T1000 (cell line): ENCODE measurements around the gene ZNF471.

Experiments used
- DNase-seq: peaks from one replicate; lab custom pipeline; 2025; ENCODE audit warnings: mixed read lengths; lab: John Stamatoyannopoulos, UW

ZNF471 gene

DNA sequence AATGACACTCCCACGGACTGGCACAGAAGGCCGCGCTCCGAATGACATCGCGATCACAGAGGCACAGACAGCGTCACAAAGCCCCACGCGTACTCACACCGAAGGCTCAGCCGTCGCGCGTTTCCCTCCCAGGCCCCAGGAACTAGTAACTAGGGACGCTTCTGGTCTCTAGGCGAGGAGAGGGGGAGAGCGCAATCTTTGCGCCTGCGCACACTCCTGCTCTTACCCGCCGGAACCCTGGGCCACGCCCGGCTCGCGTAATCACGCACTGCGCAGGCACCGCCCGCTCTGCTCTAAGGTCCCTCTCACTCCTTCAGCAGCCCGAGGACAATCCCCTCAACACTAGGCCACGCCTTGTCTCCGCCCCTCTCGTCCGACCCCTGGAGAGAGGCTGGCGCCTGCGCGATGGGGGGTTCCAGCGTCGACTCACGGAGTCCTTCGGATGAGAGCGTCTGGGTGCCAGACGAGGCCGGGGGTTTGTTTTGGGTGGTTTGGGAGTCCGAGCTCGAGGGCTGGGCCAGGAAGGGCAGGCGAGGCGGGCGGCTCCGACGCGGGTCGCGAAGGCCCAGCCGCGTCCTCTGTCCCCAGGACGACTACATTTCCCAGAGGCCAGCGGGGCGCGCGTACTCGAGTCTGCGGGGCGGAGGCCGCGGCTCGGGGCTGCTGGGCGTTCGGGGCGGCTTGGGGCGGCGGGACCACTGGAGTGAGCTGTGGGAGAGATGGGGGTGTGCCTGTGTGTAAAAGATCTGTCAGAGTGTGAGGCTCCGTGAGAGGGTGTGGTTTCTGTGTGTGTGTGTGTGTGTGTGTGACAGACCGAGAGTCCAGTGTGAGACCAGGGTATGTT lies at the start of gene ZNF471:
Gene ZNF471, plus strand, starts transcription at position 410 of the 844 bp plus-strand sequence. CDS start 3,717 bp downstream, outside the sequence.
- DNase-seq = peak; percentile 98

DNA sequence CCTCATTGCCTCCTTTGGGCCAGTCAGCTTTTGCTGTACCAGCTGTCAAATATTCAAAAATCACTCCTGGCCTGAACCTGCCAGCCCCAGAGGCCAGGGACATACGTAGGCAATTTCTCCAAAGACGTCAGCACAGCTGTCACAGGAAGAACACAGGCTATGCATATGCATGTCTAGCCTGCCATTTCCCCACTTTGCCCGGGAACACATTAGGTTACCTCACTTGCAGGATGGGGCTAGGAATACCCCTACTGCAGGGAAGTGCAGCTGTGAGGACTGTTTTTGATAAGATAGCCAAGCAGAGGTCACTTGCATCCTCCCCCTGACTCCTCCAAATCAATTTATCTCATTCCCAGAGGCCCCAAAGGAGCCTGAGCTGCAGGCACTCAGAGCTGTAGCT lies 33.3 kb upstream of the ZNF471 start:
- DNase-seq = no peak

GRCh38 chr19:56476093-56476492 lies 31.6 kb upstream of the ZNF471 start:
- no peak for DNase-seq

GRCh38 chr19:56476651-56477428 lies 30.8 kb upstream of the ZNF471 start, which contains the start of gene ZNF667:
Gene ZNF667, minus strand, starts transcription at chr19:56477345. Its CDS starts 14,975 bp downstream, at chr19:56462370.
- peak; percentile 48 for DNase-seq

DNA sequence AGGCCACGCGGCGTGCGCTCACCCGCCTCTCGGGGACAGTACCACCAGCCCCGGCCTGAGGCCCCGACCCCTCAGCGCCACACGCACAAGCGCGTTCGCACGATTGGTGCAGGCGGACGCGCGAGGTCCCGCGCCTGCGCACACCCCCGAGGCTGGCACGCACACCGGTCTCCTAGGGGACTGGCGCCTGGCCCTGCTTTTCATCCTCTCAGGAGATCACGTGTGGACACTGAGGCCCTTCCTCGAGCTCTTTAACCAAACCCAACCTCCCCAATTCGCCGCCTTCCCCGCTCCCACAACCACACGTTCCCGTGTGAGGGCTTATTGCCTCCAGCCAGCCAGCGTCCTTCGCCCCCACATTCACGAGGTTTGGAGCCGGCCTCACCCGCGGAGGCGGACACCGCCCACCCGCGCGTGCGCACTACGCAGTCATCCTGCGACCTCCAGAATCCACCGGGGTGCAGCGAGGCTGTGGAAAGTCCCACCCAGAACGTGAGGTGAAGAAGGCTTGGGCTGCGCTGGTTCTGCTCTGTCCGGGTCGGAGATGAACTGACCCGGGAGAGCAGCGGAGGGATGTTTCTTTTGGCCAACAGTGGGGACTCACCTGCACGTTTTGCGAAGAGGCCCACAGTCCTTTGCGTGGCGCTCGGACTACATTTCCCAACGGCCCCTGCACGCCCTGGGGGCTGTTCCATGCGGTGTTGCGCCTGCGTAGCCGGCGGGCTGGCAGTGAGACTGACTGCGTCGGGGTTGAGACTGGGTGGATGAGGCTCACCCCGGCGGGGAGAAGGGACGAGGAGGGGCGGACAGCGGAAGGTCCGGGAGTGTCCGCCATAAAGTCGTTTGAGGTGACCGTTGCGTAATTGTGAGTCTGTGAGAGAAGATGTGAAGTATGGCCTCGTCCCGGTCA lies 30.0 kb upstream of the ZNF471 start:
- DNase-seq = peak; percentile 94

GRCh38 chr19:56491399-56491798 lies 16.3 kb upstream of the ZNF471 start:
- no peak for DNase-seq

DNA sequence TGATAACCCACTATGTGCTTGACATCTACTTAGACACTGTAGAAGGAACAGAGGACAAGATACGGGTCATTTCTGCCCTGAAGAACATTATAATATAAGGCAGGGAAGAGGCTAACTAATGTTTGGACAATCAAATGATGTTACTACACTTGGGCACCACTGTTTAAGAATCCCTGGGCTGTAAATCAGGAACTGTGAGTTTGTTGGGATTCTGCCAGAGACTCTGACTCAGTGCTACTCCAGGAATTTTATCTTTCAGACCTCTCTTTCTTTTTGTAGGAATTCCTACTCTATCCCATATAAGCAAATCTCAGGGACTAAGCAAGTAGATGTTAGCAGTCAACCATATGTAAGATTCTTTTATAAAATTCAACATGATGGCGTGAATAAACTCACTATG lies 3.1 kb upstream of the ZNF471 start:
- DNase-seq = no peak

- DNase-seq = no peak
Observed at GRCh38 chr19:56508290-56508778, 679 bp downstream of the ZNF471 start.

DNA sequence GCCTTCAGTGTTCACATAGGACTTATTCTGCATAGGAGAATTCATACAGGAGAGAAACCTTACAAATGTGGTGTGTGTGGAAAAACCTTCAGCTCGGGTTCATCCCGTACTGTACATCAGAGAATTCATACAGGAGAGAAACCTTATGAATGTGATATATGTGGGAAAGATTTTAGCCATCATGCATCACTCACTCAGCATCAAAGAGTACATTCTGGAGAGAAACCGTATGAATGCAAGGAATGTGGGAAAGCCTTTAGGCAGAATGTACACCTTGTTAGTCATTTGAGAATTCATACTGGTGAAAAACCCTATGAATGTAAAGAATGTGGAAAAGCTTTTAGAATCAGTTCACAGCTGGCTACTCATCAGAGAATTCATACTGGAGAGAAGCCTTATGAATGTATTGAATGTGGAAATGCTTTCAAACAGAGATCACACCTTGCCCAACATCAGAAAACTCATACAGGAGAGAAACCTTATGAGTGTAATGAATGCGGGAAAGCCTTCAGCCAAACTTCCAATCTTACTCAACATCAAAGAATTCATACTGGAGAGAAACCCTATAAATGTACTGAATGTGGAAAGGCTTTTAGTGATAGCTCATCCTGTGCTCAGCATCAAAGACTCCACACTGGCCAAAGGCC lies 17.7 kb downstream of the ZNF471 start:
- DNase-seq = no peak

GRCh38 chr19:56537442-56537841 lies 29.8 kb downstream of the ZNF471 start:
- DNase-seq = no peak

GRCh38 chr19:56538254-56538760 lies 30.7 kb downstream of the ZNF471 start:
- DNase-seq = peak; percentile 95

DNA sequence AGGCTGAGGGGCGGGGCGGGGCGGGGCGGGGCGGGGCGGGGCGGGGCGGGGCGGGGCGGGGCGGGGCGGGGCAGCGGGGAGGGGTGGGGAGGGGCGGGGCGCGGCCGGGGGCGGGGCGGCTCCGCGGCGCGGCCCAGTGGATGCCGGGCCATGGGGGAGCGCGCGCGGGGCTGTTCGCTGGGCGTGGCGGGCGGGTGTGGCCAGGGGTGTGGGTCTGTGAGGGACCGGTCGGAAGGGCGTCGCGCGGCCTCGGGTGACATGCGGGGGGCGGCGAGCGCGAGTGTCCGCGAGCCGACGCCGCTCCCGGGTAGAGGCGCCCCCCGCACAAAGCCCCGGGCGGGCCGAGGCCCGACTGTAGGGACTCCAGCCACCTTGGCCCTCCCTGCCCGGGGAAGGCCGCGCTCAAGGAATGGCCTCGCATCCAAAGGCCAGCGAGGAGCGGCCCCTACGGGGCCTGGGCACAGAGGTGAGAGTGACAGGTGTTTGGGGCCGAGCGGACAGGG lies 31.2 kb downstream of the ZNF471 start, which contains the start of gene ZFP28:
Gene ZFP28, plus strand, starts transcription at position 188 of the 503 bp plus-strand sequence. Its CDS starts 71 bp downstream, at position 259.
- no peak for DNase-seq

DNA sequence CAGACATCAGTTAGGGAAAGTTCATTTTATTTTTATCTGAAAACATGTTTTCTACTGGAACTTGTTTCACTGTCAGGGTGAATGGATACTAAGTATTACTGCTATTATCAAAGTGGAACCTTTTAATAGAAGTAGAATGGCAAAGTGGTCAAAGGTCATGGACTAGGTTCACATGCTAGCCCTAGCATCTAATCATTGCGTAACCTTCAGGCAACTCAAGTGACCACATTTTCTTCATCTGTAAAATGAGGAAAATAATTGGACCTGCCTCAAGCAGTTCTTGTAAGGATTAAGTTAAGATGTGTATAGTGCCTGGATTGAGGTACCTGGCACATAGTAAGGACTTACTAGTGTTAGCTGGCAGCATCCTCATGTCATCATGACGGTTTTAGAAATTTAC lies 36.1 kb downstream of the ZNF471 start:
- no peak for DNase-seq

DNA sequence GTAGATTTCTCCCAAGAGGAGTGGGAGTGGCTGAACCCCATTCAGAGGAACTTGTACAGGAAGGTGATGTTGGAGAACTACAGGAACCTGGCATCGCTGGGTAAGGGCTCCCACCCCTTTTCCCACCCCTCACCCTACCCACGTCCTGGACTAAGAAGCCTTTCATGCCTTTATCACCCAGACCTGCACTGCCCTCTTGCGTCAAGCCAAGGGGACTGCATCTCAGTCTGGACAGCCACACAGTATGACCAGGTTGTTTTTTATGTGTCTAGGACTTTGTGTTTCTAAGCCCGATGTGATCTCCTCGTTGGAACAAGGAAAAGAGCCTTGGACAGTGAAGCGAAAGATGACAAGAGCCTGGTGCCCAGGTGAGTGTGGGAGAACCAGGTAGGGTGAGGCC lies 39.9 kb downstream of the ZNF471 start:
- no peak for DNase-seq

GRCh38 chr19:56554272-56554869 lies 46.7 kb downstream of the ZNF471 start:
- DNase-seq = no peak

GRCh38 chr19:56562766-56563165 lies 55.1 kb downstream of the ZNF471 start:
- DNase-seq = no peak

DNA sequence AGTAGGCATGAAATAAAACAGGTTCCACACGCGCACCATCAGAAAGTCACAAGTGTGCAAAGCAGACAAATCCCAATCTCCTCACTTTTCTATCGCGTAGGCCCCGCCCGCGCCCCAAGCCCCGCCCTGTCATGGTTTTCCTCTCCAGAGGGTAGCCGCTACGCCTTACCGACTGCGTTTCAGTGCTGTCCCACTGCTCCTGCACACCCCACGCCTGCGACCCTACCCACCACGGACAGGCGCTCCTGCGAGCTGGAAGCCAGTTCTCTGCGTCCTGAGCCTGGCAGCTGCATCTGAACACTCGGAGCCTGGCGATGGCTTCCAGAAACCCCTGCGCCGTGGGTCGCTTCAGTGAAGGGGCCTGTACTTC lies 59.2 kb downstream of the ZNF471 start:
- DNase-seq = peak; percentile 33

DNA sequence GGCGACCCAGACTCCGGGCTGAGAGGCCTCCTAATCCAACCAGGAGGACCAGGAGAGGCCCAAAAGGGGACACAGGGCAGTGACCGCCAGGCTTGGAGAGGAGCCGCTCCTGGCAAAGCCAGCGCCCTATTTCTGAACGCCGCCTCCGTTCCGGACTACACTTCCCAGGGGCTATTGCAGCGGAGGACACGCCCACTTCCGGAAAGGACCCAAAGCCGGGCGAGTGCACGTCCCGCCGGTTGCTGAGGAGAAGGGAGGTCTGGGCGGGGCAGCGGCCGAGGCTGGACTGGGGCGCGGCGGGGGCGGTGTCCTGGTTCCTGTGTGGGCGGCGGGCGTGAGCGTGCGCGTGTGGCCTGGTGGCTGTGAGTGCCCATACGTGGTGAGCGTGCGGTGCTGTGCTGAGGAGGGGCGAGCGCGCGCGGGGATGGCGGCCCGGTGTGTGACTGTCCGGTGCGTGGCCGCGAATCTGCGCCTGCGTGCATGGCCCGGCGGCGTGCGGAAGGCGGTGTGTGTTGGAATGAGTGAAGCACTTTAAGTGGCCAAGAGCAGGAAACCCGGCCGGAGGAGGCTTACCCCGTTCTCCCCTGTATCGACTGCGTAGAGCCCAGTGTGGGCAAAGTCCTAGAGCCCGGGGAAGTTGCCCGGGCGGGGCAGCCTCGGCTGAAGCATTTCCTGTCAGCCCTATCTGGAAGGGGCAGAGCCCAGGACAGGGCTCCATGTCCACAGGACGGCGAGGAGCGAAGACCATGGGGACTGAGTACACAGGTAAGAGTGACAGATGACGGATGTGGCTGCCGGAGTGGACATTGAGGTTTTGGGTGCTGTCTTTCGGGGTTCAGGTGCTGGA lies 59.8 kb downstream of the ZNF471 start, which contains the start of gene ZNF470:
Gene ZNF470, plus strand, starts transcription at position 195 of the 847 bp plus-strand sequence. CDS start 2,844 bp downstream, outside the sequence.
- peak; percentile 92 for DNase-seq

DNA sequence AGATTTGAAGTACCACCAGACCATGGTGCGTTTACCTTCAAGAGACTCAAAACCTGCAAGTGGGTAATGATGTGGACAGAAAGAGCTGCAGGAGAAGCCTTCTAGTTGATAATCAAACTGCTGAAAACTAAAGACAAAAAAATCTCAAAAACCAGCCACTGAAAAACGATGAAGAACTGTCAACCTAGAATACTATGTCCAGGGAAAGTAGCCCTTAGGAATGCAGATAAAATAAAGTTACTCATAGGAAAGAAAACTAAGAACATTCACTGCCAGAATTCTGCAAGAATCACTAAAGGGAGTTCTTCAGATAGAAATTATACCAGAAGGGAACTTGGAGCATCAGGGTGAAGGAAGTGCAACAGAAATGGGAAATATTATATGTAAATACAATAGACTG lies 64.9 kb downstream of the ZNF471 start:
- DNase-seq = no peak
